NCI-H1417 treated with DMSO at 0.1 percent for 48 hours (cell line): ENCODE results near the gene TOP3A.
"Not testable (repeated sequence)": the region's sequence is repeated elsewhere in the genome, so short reads cannot be mapped to it uniquely, and the experiment has no call there.

Experiments
- DNase-seq: peaks from one replicate; lab custom pipeline; 2025; lab: John Stamatoyannopoulos, UW

Gene TOP3A

DNA sequence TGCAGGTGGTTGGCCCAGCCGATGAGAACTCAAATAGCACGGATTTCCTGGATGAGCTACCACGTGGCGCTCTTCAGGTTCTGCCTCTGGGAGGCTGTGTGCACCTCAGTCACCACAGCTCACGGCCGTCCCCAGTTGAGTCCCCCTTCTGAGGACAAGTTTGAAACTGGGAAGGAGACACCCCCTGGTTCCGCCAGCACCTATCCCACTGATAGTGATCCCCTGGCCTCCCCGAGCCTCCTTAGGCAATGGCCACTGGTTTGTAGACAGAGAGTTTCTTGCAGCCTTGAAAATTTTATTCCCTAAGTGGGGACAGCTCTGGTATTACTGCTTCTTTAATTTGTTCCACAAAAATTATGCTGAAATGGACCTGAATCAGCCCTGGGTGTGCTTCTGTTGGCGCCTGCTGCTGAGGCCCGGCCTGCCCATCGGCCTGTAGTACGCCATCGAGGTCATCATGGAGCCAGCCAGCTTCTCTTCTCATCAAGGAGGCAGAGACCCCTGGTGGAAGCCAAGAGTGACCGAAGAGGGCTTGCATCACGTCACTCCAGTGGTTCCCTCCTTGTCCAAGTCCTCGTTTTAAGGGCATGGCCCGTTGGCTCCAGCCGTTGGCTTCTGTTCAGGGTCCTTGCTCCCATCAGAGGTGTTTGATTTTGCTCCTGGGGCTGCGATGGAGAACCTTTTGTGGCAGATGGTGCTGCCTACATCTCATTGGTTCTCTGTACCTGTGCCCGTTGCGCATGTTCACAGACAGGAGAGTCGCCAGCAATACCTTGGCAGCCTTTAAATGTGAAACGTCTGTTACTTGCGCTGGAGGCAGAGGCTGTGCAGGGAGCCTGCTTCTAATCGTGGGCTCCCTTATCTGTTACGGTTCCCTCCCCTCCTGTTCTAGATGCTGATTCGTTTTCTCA lies 9.6 kb upstream of the TOP3A start:
- DNase-seq = no peak

DNA sequence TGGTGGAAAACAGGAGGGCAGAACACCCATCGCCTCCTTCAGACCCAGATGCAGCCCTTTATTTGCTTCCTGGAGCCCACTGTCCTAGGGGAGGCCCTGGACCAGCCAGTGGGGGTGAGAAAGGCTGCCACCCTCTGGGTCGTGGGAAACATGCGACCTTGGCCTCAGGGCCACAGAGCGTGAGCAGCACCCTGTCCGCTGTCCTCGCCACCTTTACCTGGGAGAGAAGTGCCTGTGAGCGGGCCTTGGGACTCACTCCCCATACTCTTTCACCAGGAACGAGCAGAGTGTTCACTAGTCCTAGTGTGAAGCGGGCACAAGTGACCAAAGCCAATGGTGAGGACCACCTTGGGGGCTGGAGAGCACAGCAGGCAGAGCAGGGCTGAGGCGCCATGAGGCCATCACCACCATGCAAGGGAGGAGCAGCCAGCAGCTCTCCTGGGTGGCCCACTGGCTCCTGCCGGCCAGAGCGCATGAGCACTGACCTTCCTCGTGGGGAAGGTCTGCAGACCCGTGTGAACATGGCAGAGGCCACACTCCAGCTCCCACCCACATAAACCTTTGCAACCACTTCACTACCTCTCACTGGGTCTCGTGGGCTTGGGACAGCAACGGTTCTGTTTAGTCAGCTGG lies 8.8 kb upstream of the TOP3A start:
- DNase-seq = no peak

DNA sequence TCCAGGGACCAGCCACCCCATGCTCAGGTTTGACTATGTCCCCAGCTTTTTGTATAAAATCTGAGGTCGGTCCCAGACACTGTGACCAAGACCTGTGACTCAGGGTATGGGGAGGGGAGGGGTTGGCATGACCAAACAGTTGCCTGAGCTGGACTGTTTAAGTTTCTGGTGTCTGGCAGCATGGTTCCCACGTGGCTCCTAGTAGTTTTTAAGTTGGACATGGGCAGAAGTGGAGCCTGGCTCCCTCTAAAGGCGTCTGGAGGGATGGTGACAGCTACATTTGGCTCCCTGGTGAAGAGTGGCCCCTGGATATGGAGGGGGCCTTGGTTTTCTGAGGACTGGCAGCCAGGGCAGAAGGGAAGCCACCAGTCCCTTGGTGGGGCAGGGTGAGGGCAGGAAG lies 8.2 kb upstream of the TOP3A start:
- no peak for DNase-seq

DNA sequence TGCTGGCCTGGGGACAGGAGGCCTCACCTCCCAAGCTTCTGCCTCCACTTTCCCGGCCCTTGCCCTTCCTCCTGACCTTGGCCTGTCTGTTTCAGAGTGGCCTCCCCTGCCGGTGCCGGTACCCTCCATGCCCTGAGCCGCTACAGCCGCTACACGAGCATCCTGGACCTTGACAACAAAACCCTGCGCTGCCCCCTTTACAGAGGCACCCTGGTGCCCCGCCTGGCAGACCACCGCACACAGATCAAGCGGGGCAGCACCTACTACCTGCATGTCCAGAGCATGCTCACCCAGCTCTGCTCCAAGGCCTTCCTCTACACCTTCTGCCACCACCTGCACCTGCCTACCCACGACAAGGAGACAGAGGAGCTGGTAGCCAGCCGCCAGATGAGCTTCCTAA lies 7.7 kb upstream of the TOP3A start:
- no peak for DNase-seq

GRCh38 chr17:18321309-18321708 lies 6.5 kb upstream of the TOP3A start:
- no peak for DNase-seq

- no peak for DNase-seq
Measured at GRCh38 chr17:18320301-18320700, 5.5 kb upstream of the TOP3A start.

DNA sequence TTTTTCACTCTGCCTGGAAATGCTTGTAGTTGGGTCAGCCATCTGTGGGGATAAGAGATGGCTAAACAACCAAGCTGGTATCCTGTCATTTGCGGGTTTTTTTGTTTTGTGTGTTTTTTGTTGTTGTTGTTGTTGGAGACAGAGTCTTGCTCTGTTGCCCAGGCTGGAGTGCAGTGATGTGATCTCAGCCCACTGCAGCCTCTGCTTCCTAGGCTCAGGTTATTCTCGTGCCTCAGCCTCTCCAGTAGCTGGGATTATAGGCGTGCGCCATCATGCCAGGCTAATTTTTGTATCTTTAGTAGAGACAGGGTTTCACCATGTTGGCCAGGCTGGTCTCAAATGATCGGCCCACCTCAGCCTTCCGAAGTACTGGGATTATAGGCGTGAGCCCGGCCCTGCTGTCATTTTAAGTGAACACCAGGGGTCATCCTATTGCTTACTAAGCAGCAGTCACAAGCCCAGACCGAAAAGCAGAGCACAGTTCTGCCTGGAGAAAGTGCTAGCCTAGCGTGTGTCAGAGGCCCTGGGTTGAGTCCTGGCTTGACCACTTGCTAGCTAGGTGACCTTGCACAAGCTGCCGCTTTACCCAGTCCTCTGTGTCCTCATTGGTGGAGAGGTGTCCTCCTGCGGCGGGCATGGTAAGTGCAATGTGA lies 4.9 kb upstream of the TOP3A start:
- DNase-seq = no peak

DNA sequence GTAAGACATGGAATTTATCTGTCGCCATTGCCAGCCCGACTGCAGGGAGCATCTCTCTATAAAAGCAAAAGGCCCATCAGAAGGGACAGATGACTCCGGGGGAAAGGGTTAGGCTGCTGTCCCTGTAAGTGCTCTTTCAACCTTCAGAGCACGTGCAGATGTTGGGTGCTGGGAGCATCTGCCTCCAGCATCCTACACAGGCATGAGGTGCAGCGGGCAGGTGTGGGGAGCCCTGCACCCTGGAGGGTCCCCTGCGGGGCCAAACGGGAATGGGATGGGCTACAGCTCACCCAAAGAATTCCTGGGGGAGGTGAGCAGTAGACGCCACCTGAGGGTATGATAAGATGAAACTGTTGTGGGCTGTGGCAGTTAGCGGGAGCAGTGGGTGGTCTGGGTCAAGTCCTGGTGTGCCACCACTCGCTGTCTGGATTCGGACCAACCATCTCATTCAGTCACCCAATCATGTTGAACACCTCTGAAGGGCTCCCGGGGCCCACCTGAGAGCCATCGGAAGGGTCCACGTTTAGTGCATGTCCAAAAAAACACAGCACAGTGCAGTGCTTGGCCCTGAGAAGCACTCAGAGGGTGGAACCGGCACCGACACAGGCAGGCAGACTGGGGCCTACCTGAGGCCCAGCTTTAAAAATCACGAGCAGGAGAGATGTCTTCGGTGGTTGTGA lies 4.1 kb upstream of the TOP3A start:
- no peak for DNase-seq

- DNase-seq = no peak
Measured at GRCh38 chr17:18318117-18318516, 3.3 kb upstream of the TOP3A start.

- no peak for DNase-seq
Measured at GRCh38 chr17:18315961-18316360, 1.2 kb upstream of the TOP3A start.

DNA sequence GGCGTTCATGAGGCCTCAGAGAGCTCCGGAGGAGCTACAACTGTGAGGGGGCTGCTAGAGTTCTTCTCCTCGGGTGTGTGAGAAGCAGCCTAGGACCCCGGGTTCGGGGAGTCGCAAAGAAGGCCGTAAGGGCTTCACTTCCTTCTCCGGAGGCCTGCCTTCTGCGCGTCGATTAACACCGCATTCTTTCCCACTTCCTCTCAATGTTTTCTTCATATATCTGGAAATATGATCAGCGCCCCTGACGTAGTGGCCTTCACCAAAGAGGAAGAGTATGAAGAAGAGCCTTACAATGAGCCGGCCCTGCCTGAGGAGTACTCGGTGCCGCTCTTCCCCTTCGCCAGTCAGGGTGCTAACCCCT lies 748 bp upstream of the TOP3A start:
- DNase-seq = no peak

DNA sequence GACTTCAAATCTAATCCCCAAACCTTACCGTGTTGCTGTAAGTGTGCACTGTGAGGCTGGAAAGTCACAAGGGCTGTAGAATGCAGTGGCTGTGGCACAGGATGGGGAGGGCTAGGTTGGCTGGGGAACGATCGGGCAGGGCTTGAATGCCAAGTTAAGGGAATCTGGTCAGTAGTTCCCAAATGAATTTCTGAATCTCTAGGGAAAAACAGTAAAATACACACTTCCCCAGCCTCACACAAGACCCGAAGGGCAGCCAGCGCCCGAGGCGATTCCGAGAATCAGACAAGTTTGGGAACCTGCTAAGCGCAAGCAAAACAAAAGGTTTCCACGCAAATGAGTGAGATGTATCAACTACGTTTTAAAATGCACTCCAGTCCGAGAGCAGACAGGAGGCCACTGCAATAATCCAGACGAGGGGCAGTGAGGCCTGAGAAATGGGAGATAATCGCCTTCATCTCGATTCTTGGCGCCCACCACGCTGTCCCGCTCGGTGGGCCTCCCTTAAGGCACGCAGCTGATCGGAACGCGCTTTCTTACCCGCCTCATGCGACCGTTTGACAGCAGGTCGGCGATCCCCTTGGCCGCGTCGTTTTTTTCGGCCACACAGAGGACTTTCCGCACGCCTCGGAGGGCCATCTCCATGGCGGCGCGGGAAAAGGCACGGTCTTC lies 599 bp downstream of the TOP3A start:
- DNase-seq = no peak

- DNase-seq = no peak
Measured at GRCh38 chr17:18309202-18309601, 5.6 kb downstream of the TOP3A start.

DNA sequence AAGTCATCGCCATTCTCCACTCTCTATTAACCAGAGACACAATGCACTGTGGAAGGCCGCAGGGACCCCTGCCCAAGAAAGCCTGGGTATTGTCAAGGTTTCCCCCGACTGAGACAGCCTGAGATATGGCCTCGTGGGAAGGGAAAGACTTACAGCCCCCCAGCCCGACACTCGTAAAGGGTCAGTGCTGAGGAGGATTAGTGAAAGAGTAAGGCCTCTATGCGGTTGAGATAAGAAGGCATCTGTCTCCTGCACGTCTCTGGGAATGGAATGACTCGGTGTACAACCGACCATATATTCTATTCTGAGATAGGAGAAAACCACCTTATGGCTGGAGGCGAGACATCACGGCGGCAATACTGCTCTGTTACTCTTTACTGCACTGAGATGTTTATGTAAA lies 11.6 kb downstream of the TOP3A start:
- not testable (repeated sequence) for DNase-seq

GRCh38 chr17:18300725-18301480 lies 13.9 kb downstream of the TOP3A start:
- DNase-seq = no peak

DNA sequence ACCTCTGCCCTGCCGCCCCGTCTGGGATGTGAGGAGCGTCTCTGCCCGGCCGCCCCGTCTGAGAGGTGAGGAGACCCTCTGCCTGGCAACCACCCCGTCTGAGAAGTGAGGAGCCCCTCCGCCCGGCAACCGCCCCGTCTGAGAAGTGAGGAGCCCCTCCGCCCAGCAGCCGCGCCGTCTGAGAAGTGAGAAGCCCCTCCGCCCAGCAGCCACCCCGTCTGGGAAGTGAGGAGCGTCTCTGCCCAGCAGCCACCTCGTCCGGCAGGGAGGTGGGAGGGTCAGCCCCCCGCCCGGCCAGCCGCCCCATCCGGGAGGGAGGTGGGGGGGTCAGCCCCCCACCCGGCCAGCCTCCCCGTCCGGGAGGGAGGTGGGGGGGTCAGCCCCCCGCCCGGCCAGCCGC lies 16.7 kb downstream of the TOP3A start:
- DNase-seq = not testable (repeated sequence)

GRCh38 chr17:18291718-18292540 lies 22.9 kb downstream of the TOP3A start:
- no peak for DNase-seq

GRCh38 chr17:18285296-18285695 lies 29.5 kb downstream of the TOP3A start:
- DNase-seq = no peak

- no peak for DNase-seq
Measured at GRCh38 chr17:18281788-18282187, 33.0 kb downstream of the TOP3A start.

GRCh38 chr17:18280766-18281371 lies 33.9 kb downstream of the TOP3A start:
- no peak for DNase-seq
